NCI-H2029 (cell line): ENCODE results near the gene BBC3.
"Not testable (repeated sequence)": the region's sequence is repeated elsewhere in the genome, so short reads cannot be mapped to it uniquely, and the experiment has no call there.

Experiments
- DNase-seq: peaks from one replicate; lab custom pipeline; 2025; lab: John Stamatoyannopoulos, UW

The BBC3 gene

DNA sequence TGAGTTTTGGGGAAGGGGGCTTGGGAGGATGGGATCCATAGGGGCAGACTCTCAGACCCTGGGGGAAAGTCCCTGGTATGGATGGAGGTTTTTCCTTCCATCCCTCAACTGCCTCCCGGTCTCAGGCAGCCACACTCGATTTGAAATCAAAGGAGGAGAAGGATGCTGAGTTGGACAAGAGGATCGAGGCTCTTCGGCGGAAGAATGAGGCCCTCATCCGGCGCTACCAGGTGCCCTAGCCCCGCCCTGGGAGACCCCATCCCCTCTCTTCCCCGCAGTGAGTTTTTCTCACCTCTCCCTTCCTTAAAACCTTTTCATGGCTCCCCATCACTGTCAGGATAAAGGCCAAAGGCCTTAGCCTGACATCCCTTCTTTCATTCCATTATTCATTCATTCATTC, 27.4 kb upstream of the BBC3 start:
- no peak for DNase-seq

DNA sequence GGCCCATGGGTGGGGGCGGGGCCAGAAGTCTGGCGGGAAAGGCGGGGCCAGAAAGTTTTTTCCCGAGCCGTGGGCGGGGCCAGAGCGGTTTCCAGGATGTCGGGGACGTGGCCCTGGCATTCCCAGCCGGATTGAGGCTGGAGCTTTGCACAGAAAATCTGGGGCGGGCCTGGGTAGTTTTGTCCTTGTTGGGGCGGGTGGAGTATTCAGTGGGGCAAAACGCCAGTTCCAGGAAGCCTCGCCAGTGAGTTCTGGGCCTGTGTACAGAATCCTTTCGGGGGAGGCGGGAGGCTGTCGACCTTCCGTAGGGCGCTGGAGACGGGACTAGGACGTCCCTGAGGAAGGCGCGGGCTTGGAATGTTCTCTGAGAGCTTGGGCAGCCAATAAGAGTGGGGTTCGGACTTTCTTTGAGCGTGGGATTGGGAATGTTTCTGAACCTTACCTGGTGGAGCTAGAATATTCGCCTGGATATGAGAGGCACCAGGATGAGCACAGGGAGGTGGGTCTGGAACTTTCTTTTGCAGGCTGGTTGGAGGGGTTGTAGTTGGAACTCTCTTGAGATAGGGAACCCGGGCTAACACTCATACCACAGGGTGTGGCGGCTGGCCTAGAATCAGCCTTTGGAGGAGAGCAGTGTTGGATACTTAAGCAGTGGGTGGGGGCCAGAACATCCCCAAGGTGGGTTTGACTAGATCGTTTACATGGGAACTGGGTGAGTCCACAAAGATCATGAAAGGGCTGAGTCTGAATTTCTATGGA, 26.6 kb upstream of the BBC3 start:
- no peak for DNase-seq

DNA sequence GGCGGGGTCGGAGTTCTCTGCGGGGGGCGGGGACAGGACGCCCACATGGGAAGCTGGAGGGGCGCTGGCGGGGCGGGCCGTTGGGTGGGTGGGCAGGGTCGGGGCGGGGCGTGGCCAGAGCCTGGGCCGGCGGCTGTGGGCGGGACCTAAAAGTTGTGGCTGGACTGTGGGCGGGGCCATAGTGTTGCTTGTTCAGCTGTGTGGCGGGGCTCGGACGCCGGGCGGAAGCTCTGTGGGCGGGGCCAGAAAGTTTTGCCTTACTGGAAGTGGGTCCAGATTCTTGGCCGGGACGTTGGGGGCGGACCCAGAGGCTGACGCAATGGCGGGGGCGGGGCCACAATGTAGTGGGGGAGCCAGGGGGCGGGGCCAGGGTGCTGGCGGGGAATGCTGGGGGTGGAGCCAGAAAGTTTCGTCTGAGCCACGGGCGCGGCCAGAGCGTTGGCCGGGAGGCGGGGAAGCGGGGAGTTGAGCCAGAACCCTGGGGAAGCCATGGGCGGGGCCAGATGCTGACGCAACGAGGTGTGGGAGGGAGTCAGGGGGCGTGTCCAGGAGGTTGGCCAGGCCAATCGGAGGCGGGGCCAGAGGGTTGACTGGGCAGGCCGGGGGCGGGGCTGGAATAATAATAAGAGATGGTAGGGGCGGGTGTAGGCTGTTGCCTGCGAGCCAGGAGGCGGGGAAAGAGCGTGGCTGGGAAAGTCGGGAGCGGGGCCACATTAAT, 25.9 kb upstream of the BBC3 start:
- DNase-seq: peak; percentile 99

DNA sequence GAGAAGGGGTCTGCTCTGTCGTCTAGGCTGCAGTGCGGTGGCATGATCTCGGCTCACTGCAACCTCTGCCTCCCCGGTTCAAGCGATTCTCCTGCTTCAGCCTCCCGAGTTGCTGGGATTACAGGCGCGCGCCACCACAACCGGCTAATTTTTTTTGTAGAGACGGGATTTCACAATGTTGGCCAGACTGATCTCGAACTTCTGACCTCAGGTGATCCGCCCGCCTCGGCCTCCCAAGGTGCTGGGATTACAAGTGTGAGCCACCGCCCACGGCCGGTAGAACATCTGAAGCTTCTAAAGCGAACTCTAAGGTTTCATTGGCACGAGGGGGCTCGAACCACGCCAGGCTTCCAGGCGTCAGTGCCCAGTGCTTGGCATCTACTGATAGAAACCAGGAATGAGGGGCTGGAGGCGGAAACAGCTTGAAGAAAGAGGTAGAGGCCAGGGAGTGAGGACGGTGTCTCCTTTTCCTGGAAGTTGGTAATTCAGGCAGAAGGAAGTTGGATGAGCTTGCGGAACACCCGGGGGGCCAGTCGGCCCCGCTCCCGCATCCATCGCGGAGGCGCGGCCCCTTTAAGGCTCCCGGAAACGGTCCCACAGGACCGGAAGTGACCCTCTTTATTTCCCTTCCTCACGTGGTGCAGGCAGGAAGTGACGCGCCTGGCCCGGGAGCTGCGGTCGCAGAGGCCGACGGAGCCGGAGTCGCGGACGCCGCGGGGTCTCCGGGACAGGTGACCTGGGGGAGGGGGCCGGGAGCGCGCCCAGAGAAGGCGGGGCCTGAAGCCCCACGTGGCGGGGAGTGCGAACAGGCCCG, 25.1 kb upstream of the BBC3 start, which contains the start of gene CCDC9:
Gene CCDC9 (plus strand): TSS at position 647 of the 814 bp plus-strand sequence. CDS start 1,876 bp downstream, outside the sequence.
- peak; percentile 97 for DNase-seq

DNA sequence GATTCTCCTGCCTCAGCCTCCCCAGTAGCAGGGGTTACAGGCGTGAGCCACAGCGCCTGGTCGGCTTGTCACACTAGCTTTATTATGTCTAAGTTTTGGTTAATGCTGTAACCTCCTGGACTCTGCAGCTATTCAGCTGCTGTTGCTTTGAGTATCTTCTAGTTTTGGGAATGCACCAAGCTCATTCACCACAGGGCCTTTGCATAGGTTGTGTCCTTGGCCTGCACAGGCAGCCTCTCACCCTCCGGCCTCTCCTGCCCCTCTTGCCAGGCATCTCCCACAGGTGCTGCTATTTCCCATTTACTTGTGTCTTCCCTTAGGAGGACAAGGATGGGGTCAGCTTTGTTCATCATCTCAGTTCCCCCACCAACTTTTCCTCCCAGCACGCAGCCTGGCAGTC, 23.0 kb upstream of the BBC3 start:
- no peak for DNase-seq

DNA sequence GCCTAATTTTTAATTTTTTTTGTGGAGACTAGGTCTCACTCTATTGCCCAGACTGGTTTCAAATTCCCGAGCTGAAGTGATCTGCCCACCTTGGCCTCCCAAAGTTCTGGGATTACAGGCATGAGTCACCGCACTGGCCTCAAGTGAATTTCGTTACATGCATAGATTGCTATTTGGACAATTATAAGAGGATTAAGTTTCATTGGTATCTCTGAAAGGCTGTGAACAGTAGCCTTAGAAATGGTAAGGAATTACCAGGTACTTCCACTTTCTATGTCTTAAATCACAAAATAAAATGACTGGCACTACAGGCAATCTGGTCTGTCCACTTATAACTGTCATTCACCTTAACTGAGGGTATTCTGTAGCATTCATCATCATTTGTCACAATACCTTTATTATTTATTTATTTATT, 22.5 kb upstream of the BBC3 start:
- no peak for DNase-seq

DNA sequence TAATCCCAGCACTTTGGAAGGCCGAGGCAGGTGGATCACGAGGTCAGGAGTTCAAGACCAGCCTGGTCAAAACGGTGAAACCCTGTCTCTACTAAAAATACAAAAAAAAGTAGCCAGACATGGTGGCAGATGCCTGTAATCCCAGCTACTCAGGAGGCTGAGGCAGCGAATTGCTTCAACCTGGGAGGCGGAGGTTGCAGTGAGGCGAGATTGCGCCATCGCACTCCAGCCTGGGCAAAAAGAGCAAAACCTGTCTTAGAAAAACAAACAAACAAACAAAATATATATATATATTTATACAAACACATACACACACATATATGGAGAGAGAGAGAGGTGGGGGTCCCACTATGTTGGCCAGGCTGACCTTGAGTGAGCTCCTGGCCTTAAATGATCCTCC, 22.0 kb upstream of the BBC3 start:
- not testable (repeated sequence) for DNase-seq

DNA sequence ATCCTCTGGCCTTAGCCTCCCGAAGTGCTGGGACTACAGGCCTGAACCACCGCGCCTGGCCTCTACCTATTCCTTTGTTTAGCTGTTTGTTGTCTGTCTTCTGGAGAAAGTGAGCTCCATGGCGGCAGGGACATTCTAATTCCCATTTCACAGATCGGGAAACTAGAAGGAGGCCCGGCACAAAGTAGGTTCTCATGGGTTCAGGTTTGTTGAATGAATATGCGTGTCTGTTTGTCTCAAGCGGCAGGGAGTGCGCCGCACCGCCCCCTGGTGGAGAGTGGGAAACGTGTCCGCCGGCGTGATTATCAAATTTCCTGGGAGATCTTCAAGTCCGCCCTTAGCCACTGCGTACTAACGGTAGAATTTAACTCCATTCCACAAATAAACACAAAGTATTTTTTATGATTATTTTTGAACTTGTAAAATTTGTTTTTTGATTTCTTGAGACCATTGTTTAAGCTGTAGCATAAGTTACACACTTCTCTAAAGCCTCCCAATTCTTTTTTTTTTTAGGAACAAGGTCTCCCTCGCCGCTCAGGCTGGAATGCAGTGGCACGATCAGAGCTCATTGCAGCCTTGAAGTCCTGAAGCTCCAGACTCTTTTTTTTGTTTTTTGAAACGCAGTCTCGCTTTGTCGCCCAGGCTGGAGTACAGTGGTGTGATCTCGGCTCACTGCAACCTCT, 16.4 kb upstream of the BBC3 start:
- peak; percentile 28 for DNase-seq

DNA sequence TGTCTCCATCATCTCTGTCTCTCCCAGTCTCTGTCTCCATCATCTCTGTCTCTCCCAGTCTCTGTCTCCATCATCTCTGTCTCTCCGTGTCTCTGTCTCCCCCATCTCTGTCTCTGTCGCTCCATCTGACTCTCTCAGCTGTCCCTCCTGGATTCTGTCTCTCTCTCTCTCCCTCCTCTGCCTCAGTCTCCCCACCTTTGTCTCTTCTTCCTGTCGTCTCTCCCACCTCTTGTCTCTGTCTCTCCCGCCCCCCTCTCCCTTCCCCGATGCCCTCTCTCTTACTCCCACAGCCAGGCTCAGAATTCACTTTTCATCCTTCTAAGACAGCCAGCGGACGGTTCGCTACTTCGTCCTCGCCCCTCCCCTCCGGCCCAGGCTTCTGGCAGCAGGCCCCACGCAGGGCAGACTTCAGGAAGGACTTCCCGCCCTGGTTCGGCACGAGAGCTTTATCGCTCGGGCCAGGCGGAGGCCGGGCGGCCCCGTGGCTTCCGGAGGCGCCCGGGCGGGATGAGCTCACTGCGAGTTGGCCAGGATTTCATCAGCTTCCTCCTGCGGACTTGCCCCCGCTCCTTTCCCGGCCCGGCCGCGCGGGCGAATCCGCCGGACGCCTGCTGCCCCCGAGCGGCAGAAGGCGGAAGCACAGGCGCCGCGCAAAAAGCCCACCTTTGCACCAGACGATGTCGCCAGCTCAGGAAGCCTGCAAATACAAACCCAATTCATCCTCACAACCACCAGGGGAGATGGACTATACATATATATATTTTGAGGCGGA, 13.0 kb upstream of the BBC3 start:
- peak; percentile 89 for DNase-seq

DNA sequence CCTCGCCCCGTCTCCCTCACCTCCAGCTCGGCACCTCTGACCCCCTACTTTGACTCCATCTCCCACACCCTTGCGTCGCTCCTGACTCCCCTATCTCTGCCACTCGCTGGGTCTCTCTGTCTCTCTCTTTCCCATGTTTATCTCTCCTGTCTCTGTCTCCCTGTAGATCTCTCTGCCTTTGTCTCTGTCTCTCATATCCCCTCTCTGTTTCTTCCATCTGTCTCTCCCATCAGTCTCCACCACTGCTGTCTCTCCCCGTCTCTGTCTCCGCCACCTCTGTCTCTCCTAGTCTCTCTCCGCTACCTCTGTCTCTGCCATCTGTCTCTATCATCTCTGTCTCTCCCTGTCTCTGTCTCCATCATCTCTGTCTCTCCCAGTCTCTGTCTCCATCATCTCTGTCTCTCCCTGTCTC, 12.4 kb upstream of the BBC3 start:
- no peak for DNase-seq

DNA sequence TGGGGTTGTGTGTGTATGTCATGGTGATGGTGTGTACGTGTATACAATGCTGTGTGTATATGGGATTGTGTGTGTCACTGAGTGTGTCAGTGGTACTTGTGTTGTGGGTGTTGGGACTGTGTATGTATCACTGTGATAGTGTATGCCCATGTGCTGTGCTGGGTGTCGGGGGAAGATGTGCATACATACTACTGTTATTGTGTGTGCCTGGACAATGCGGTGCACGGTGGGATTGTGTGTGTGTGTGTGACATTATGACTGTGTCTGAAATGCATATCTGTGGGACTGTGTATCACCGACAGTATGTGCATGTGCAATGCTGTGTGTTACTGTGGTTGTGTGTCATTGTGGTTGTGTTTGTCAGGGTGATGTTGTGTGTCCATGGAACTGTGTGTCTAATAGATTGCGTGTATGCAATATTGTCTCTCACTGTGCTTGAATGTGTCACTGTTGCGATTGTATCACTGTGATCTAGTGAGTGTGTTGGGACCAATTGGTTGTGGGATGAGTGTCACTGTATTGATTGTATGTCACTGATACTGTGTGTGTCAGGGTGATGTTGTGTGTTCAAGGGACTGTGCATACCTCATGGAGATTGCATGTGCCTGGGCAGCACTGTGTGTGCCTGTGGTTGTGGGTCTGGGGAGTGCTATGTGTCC, 11.0 kb upstream of the BBC3 start:
- no peak for DNase-seq

DNA sequence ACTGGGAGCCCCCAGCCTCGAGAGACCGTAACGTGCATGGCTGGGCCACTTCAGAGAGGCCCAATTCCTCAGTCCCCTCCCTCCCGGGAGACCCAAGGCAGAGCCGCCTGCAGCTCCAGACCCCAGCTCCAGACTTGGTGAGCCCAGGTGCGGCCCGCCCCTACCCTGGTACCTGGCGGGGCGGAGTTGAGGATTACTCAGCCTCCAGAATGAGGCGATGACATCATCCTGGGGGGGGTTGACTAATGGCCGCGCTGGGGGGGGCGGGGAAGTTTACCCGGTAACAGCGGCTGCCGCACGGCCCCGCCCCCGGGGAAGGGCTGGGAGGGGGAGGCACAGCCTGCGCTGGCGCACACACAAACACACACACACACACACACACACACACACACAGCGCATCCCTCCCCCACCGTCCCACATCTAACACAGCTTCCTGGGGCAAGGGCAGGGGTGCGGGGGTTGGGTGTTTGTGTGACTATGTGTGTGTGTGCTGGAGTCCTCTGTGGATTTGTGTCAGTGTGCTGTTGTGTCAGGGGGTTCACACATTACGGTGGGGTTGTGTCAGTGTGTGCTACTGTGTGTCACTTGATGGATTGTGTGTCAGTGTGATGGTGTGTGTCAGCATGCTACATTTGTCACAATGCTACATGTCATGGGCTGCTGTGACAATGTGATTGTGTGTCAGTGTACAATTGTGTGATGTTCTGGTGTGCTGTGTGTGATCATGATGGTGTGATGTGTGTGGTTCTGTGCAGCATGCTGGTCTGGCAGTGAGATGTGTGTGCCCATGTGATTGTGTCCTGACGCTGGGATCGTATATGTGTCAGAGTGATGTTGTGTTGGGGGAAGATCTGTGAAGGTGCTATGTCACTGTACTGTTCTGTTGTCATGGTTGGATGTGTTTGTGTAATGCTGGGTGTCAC, 10.3 kb upstream of the BBC3 start:
- peak; percentile 96 for DNase-seq

DNA sequence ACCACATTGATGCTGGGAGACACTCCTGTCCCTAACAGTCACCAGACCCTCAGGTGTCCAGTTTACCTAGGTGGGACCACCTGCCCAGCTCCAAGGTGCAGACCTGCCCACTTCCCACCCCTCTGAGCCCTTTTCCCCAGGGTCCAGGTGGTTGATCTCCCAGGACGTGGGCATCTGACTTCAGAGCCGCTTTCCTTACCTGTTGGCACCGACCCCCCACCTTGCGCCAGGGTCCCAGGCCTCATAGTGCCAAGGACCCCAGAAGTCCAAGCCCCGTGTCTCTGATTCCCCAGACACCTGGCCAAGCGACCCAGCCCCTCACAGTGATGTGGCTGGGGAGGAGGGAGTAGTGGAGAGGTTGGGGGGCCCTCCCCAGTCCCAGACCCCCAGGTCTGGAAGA, 9.6 kb upstream of the BBC3 start:
- DNase-seq: no peak

DNA sequence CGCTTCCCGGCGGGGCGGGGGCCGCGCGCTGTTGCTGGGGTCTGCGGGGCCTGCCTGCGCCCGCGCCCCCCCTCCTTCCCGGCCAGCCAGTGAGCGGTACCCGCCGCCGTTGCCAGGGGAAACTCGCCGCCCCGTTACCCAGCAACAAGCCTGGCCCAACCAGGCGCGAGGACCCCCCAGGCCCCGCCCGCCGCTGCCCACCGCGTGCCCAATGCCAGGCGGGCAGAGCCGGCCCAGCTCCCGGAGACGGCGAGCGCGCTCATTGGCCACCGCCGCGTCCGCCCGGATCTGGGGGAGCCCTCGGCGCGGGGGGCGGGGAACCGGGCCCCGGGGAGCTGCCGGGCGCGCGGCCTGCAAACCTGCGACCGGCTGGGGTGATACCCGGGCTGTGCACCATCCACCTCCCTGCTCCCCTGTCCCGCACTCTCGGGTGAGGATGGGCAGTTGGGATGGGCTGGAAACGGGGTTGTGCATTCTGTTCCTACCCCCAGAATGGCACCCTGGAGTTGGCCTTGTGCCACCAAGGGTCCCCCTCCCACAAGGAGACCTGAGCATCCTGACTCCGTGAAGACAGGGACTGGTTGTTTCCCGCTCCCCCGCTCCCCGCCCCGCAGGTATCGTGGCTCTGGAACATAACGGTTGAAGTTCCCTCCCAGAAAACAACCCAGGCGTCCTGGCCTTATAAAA, 8.8 kb upstream of the BBC3 start:
- DNase-seq: no peak

DNA sequence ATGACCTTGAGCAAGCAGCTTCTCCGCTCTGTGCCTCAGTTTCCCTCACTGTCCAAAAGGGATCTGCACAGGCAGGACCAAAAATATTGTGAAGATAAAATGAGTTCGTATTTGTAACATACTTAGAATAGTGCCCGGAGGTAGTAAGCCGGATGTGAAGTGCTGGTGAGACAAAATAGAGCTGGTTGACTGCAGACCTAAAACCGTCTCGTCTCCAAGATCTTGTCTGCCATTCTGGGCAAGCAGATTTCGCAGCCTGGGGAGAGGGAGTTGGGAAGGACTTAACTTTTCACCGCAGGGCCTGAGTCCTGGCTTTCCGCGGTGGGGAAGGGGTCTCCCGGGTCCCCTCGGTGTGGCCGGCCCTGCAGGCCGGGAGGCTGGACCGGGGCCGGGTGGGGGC, 8.2 kb upstream of the BBC3 start:
- no peak for DNase-seq

DNA sequence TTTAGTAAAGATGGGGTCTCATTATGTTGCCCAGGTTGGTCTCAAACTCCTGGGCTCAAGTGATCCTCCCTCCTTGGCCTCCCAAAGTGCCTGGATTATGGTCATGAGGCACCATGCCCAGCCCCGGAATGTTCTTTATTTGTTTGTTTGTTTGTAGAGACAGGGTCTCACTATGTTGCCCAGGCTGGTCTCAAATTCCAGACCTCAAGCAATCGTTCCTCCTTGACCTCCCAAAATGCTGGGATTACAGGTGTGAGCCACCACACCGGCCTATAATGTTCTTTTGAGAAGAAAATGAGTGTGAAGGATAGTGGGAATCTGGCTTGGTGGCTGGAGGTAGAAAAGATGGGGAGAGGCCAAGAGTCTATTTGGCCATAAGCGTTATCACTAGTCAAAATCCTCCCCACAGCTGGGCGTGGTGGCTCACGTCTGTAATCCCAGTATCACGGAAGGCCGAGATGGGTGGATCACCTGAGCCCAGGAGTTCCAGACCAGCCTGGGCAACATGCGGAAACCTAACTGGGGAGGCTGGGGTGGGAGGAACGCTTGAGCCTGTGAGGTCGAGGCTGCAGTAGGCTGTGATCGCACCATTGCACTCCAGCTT, 5.2 kb upstream of the BBC3 start:
- DNase-seq: no peak

DNA sequence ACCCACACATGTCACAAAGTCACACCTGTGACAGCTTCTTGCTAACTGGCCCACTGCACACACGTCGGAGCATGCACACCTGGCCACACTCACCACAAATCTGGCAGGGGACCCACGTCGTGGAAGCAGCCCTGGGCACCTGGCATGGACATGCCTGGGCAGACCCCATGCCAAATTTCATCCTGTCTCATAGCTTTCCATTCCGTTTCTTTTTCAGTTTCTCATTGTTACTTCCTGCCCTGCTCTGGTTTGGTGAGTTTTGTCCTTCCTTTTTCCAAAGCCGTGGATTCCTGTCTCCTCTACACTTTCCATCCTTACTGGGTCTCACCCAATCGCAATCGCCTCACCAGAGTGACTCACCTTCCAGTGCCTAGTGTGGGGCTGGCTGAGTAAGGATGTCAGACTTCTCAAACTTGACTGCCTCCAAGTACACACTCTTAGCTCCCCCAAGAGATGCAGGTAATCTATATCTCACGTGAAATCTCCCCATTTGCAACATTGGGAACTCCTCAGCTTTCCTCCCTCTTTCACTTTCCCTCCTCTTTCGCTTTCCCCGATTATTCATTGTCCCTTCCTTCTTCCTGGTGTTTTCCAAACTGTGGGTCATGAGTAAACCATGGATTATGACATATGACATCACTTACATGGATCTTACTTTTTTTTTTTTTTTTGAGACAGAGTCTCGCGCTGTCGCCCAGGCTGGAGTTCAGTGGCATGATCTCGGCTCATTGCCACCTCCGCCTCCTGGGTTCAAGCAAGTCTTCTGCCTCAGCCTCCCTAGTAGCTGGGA, 1.6 kb upstream of the BBC3 start:
- DNase-seq: no peak
